GM21619 (cell line): ENCODE data around the gene SULF2.

ENCODE experiments used
- ATAC-seq: cut with Tn5 transposase; IDR thresholded peaks from one replicate; pipeline ENCODE4 v1.9.1; 2021; ENCODE audit not compliant: unreplicated experiment

Gene SULF2

GRCh38 chr20:47740862-47741184 is 44.5 kb downstream of the SULF2 start:
- no peak for ATAC-seq

GRCh38 chr20:47740121-47740861 is 45.0 kb downstream of the SULF2 start:
- no peak for ATAC-seq

DNA sequence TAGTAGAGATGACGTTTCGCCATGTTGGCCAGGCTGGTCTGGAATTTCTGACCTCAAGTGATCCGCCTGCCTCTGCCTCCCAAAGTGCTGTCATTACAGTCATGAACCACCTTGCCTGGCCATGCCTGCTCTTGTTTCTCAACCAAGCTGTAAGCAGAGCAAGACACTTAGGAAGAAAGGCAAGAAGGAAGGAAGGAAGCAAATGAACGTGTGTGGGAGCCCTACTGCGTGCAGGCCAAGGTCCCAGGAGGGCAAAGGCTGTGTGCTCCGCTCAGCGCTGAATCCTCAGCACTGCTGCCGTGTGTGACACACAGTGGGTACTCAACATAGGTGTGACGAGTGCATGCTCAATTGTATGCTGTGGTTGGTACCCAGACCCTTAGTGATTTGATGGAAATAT is 47.4 kb downstream of the SULF2 start:
- no peak for ATAC-seq

- ATAC-seq = no peak
Observed at GRCh38 chr20:47736570-47737152, 48.6 kb downstream of the SULF2 start.

DNA sequence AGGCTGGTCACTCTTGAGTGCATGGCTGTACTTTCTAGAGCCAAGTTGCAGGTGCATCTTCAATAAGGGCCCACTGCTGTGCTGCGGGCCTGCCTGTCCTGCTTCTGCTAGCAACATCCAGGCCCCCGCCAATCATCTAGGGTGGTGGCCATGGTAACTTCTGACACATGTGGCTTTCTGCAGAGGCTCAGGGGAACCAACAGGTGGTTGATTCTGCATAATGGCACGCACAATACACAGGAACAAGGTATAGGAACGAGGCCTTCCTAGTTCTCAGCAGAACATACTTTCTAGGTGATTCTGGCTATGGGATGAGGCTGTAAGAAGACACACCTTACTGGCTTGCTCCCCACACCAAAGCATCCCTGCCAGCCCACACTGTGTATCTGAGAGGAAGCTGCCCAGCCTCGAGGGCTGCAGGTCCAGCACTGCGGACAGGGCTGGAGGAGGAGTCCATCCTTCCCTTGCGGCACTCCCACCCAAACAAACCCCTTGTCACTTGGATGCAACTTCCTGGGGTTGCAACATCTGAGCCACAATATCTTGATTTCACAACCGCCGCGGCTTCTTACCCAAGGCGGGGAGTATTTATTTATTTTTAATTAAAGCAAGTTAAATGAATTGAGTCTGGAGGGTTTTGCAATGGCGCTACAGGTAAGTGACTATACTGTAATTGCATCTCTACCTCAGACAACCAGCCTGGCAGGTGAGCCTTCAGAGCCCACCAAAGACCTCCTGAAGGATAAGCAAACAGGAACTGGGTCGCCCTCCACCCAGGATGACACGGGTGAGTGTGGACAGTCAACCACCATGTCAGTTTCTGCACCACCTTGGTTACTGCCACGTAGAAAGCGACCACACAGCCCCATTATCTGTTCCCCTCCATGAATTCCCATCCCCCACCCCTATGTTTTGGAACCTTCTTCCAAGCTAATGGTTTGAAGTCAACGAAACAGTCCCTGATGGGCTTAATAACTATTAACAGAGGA is 49.6 kb downstream of the SULF2 start:
- ATAC-seq = no peak

- no peak for ATAC-seq
Observed at GRCh38 chr20:47734870-47735269, 50.4 kb downstream of the SULF2 start.

GRCh38 chr20:47733892-47734291 is 51.4 kb downstream of the SULF2 start:
- no peak for ATAC-seq

DNA sequence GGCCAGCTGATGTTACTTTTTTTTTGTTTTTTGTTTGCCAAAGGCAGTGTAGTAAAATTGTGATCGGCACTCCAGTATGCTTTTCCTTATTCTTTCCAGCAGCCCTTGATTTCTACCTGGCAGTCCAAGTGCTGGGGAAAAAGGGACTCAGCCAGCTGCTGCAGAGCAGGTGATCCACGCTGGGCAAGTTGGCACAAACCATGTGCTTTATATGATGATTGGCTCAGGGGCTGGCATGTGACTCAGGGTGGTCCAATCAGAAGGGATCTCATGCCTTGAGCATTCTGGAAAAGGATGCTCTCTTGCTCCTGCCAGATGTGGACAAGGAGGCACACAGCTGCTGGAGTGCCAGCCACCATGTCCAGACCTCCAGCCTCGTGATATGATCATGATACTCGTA is 54.5 kb downstream of the SULF2 start:
- ATAC-seq = no peak

- no peak for ATAC-seq
Observed at GRCh38 chr20:47729472-47729871, 55.8 kb downstream of the SULF2 start.

GRCh38 chr20:47727909-47728361 is 57.3 kb downstream of the SULF2 start:
- ATAC-seq = no peak

- ATAC-seq = peak; percentile 64
Observed at GRCh38 chr20:47727170-47727880, 58.0 kb downstream of the SULF2 start.

GRCh38 chr20:47726632-47727031 is 58.6 kb downstream of the SULF2 start:
- no peak for ATAC-seq

DNA sequence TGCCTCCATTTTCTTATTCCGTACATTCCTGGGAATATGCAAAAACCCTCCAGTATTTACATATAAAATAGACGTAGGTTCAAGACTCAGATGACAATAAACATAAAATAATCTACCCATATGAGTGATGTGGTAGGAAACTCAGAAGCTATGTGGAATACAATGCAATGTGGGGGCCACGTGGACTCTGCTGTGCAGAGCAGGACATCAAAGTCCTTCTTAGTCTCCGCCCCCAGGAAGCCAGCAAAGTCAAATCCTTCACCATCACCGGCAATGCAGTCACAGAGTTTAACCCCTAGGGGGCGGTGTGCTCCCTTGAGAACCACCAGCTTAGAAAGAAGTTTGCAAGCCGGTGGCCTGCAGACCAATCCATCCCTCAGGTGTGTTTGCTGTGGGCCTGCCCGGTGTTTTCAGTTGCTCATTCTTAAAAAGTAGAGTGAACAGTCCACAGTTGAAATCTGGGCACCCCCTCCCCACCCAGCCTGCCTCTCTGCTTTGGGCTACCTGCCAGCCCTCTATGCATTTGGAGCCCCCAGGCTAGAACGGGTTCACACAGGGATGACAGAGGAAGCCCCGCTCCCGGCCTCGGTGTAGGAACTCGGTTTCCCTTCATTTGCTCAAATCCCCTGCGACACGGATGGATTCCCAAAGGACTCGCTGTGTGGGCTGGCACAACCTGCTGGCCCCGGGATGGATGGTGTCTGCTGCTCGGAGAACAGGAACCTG is 59.9 kb downstream of the SULF2 start:
- ATAC-seq = no peak

- no peak for ATAC-seq
Observed at GRCh38 chr20:47724910-47725247, 60.4 kb downstream of the SULF2 start.

- no peak for ATAC-seq
Observed at GRCh38 chr20:47724396-47724795, 60.9 kb downstream of the SULF2 start.

DNA sequence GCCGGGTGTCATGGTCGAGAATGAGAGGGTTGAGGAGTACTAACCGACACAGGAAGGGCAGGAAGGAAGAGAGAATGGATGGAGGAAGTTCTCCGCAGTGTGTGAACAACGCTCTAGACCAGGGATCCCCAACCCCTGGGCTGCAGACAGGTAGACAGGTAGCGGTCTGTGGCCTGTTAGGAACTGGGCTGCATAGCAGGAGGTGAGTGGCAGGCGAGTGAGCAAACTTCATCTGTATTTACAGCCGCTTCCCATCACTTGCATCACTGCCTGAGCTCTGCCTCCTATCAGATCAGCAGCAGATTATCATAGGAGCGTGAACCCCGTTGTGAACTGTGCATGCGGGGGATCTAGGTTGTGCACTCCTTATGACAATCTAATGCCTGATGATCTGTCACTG is 62.0 kb downstream of the SULF2 start:
- no peak for ATAC-seq

- no peak for ATAC-seq
Observed at GRCh38 chr20:47720636-47721427, 64.4 kb downstream of the SULF2 start.

- ATAC-seq = no peak
Observed at GRCh38 chr20:47719625-47720024, 65.7 kb downstream of the SULF2 start.

DNA sequence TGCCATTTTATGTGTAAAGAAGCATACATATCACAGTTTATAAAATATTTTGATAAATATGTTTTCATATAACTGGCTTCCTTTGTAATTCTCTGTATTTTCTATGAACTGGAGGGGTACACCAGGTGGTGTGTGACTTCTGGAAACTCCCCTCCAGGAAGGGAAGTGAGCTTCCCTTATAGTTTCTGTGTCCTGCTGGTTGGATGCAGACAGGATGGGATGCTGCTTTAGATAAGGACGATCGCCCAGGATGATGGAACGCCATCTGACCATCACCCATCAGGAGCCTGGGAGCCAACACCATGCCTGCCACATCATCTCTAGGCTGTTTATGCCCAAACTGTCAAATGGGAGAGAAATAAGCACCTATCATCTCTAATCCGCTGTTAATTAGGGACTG is 66.1 kb downstream of the SULF2 start:
- ATAC-seq = no peak

DNA sequence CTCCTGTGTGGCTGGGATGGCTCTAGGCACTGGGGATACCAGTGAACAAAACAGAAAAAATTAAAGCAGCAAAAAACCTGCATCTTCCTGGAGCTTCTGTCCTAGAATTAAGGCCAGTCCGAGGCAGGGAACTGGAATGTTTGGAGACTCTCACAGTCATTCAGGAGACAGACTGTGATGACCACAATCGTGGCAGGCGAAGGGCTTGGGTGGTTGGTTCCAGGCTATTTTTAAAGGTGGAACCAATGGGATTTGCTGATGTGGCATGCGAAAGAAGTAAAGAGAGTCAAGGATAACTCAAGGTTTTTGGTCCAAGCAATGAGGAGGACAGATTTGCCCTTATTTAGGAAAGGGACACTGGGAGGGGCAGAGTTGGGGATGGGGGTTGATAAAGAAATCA is 66.9 kb downstream of the SULF2 start:
- no peak for ATAC-seq
